WTC11 (cell line): ENCODE results near the gene C1orf159. TPM values are rescaled to one million over a fixed set of nuclear protein-coding genes. Genes with fewer than 3 reads are reported as not detected.

ENCODE experiments used
- ATAC-seq: fragments of 200-7000 bp; cut with Tn5 transposase; 2 replicates; pipeline ENCODE4 v1.10.0; 2021; ENCODE audit warnings: mild to moderate bottlenecking, moderate library complexity
- CTCF ChIA-PET: fragments of 300-600 bp; sonication (Branson Sonifier 250); formaldehyde crosslinking; loops from one replicate; lab custom pipeline; 2021; ENCODE audit warnings: antibody characterized with exemption; lab: Charles Lee
- POLR2A ChIA-PET: fragments of 350-600 bp; sonication (Branson Sonifier 250); formaldehyde crosslinking; loops from one replicate; lab custom pipeline; 2021; ENCODE audit warnings: antibody characterized with exemption; lab: Charles Lee
- DNase-seq: peaks from one replicate; pipeline ENCODE4 v3.0.0; 2021; ENCODE audit warnings: low spot score
- H3K27ac Mint-ChIP-seq: 2 replicates; pipeline ENCODE4 v1.8.0; 2021; ENCODE audit warnings: mixed read lengths
- H3K27me3 Mint-ChIP-seq: 2 replicates; pipeline ENCODE4 v1.8.0; 2021; ENCODE audit warnings: low read depth, mild to moderate bottlenecking, moderate library complexity, mixed read lengths
- H3K36me3 Mint-ChIP-seq: 2 replicates; pipeline ENCODE4 v1.8.0; 2021; ENCODE audit warnings: mixed read lengths
- H3K4me1 Mint-ChIP-seq: 2 replicates; pipeline ENCODE4 v1.8.0; 2022; ENCODE audit warnings: mixed read lengths
- H3K4me3 Mint-ChIP-seq: 2 replicates; pipeline ENCODE4 v1.8.0; 2021; ENCODE audit warnings: mild to moderate bottlenecking, moderate library complexity, mixed read lengths
- H3K9me3 Mint-ChIP-seq: 2 replicates; pipeline ENCODE4 v1.8.0; 2021; ENCODE audit warnings: mixed read lengths
- ATF2 ChIP-seq: sonication (generic); formaldehyde crosslinking; IDR thresholded peaks from 2 replicates; pipeline ENCODE4 v1.8.1; 2022; ENCODE audit warnings: low read depth, missing genetic modification reagents, borderline replicate concordance
- ERG ChIP-seq: fragments of 250-450 bp; sonication (Bioruptor Pico); IDR thresholded peaks from 2 replicates; pipeline ENCODE4 v1.8.0; 2021; ENCODE audit warnings: mild to moderate bottlenecking
- HMGA2 ChIP-seq: fragments of 250-450 bp; sonication (Bioruptor Pico); IDR thresholded peaks from 2 replicates; pipeline ENCODE4 v1.4.0; 2021; ENCODE audit warnings: mild to moderate bottlenecking, moderate library complexity
- NFYB ChIP-seq: sonication (generic); formaldehyde crosslinking; conservative IDR thresholded peaks from 2 replicates; pipeline ENCODE4 v1.8.0; 2022; ENCODE audit warnings: low read depth, missing genetic modification reagents
- TEAD4 ChIP-seq: sonication (generic); formaldehyde crosslinking; IDR thresholded peaks from 2 replicates; pipeline ENCODE4 v1.8.0; 2022; ENCODE audit warnings: mild to moderate bottlenecking, missing genetic modification reagents
- ZBTB21 ChIP-seq: sonication (generic); formaldehyde crosslinking; IDR thresholded peaks from 2 replicates; pipeline ENCODE4 v1.8.1; 2023; ENCODE audit warnings: mild to moderate bottlenecking, missing genetic modification reagents, borderline replicate concordance
- ZNF232 ChIP-seq: sonication (generic); formaldehyde crosslinking; IDR thresholded peaks from 2 replicates; pipeline ENCODE4 v1.8.0; 2022; ENCODE audit warnings: mild to moderate bottlenecking, missing genetic modification reagents
- total RNA-seq: library from RNA; stranded (reverse); gene quantifications from 3 replicates; pipeline ENCODE4 v1.2.3, GENCODE V29; 2021
- TF ChIP-seq, protein P1 (sequence below): sonication (generic); formaldehyde crosslinking; IDR thresholded peaks from 2 replicates; pipeline ENCODE4 v1.8.0; 2022; ENCODE audit warnings: mild to moderate bottlenecking, missing genetic modification reagents
- TF ChIP-seq, protein P2 (sequence below): fragments of 250-450 bp; sonication (Bioruptor Pico); IDR thresholded peaks from 2 replicates; pipeline ENCODE4 v2.1.2; 2022; ENCODE audit warnings: mild to moderate bottlenecking, moderate library complexity
- TF ChIP-seq, protein P3 (sequence below): sonication (generic); formaldehyde crosslinking; IDR thresholded peaks from 2 replicates; pipeline ENCODE4 v1.8.1; 2022; ENCODE audit warnings: low read depth, mild to moderate bottlenecking, moderate library complexity, missing genetic modification reagents, borderline replicate concordance
- TF ChIP-seq, protein P4 (sequence below): sonication (generic); formaldehyde crosslinking; IDR thresholded peaks from 2 replicates; pipeline ENCODE4 v1.8.1; 2022; ENCODE audit warnings: mild to moderate bottlenecking, moderate library complexity, missing genetic modification reagents

Gene C1orf159
- total RNA-seq, 1 experiment from 2014 or later = 17.8 TPM

GRCh38 chr1:1072299-1072848 is 43.5 kb downstream of the C1orf159 start:
- Mint-ChIP-seq H3K27me3 (peaks cover 12% of the 10 kb centered on the region), H3K9me3 (no peaks in the 10 kb centered on the region), H3K4me1 (no peaks in the 10 kb centered on the region), H3K27ac (no peak overlapping the region), H3K4me3 (no peak overlapping the region), H3K36me3 (no peaks in the 10 kb centered on the region)
- ATAC-seq (no peak), DNase-seq (no peak)
- CTCF ChIA-PET = interaction anchor here (1.1 to 3.2 kb wide), 3 partner anchors 8 to 88 kb away, joined by 3 to 10 read pairs (median 6); no protein-coding TSS in a partner anchor
- TF ChIP-seq TEAD4 (CRISPR knock-in tag) (no peak), NFYB (CRISPR knock-in tag) (no peak)
- TF ChIP-seq, protein P1, sequence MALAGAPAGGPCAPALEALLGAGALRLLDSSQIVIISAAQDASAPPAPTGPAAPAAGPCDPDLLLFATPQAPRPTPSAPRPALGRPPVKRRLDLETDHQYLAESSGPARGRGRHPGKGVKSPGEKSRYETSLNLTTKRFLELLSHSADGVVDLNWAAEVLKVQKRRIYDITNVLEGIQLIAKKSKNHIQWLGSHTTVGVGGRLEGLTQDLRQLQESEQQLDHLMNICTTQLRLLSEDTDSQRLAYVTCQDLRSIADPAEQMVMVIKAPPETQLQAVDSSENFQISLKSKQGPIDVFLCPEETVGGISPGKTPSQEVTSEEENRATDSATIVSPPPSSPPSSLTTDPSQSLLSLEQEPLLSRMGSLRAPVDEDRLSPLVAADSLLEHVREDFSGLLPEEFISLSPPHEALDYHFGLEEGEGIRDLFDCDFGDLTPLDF = no peak
- POLR2A ChIA-PET = no interaction called here

- no peaks in the 10 kb centered on the region for H3K9me3 Mint-ChIP-seq
- CTCF ChIA-PET = interaction anchor here (0.7 to 1.4 kb wide), 4 partner anchors 8 to 220 kb away, joined by 3 to 6 read pairs (median 4); no protein-coding TSS in a partner anchor
These were observed 44.2 kb downstream of the C1orf159 start for GRCh38 chr1:1071486-1072298.

More at GRCh38 chr1:1071486-1072298, 44.2 kb downstream of the C1orf159 start:
- no peak overlapping the region for H3K4me3 Mint-ChIP-seq
- H3K36me3 Mint-ChIP-seq = no peaks in the 10 kb centered on the region
- DNase-seq (no peak), ATAC-seq (no peak)
- no peaks in the 10 kb centered on the region for H3K4me1 Mint-ChIP-seq
- no peak for TF ChIP-seq ZBTB21 (CRISPR knock-in tag)
- no peak for TF ChIP-seq HMGA2
- TF ChIP-seq ATF2 = no peak
- TF ChIP-seq, protein P2, sequence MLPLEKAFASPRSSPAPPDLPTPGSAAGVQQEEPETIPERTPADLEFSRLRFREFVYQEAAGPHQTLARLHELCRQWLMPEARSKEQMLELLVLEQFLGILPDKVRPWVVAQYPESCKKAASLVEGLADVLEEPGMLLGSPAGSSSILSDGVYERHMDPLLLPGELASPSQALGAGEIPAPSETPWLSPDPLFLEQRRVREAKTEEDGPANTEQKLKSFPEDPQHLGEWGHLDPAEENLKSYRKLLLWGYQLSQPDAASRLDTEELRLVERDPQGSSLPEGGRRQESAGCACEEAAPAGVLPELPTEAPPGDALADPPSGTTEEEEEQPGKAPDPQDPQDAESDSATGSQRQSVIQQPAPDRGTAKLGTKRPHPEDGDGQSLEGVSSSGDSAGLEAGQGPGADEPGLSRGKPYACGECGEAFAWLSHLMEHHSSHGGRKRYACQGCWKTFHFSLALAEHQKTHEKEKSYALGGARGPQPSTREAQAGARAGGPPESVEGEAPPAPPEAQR (CRISPR knock-in tag) = no peak
- TF ChIP-seq ERG (CRISPR knock-in tag) = no peak
- TF ChIP-seq, protein P3, sequence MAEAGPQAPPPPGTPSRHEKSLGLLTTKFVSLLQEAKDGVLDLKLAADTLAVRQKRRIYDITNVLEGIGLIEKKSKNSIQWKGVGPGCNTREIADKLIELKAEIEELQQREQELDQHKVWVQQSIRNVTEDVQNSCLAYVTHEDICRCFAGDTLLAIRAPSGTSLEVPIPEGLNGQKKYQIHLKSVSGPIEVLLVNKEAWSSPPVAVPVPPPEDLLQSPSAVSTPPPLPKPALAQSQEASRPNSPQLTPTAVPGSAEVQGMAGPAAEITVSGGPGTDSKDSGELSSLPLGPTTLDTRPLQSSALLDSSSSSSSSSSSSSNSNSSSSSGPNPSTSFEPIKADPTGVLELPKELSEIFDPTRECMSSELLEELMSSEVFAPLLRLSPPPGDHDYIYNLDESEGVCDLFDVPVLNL = no peak
- no peak for TF ChIP-seq ZNF232
- TF ChIP-seq, protein P4, sequence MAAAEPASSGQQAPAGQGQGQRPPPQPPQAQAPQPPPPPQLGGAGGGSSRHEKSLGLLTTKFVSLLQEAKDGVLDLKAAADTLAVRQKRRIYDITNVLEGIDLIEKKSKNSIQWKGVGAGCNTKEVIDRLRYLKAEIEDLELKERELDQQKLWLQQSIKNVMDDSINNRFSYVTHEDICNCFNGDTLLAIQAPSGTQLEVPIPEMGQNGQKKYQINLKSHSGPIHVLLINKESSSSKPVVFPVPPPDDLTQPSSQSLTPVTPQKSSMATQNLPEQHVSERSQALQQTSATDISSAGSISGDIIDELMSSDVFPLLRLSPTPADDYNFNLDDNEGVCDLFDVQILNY (CRISPR knock-in tag) = no peak
- POLR2A ChIA-PET = no interaction called here
- no peak overlapping the region for H3K27ac Mint-ChIP-seq
- H3K27me3 Mint-ChIP-seq = peaks cover 12% of the 10 kb centered on the region
